Measurements from ENCODE around the gene CHRM1. TPM values are rescaled to one million over a fixed set of nuclear protein-coding genes. Genes with fewer than 3 reads are reported as not detected.

Gene CHRM1
- polyA plus RNA-seq, 3 donors from 2014 or later: not detected

- Mint-ChIP-seq H3K4me1 (no peaks in the 10 kb centered on the region), H3K9me3 (peaks cover 0 to 1% (median 0%) of the 10 kb centered on the region in 6 donors), H3K27ac (no peak overlapping the region), H3K27me3 (ENCODE audit: low read depth in 3 of 3) (peaks cover 1 to 15% (median 5%) of the 10 kb centered on the region in 3 donors), H3K4me3 (no peak overlapping the region), H3K36me3 (no peaks in the 10 kb centered on the region)
- no peak for DNase-seq
These were observed 12.8 kb upstream of the CHRM1 start for GRCh38 chr11:62933750-62934495.

- H3K4me3 Mint-ChIP-seq: no peak overlapping the region
- no peaks in the 10 kb centered on the region for H3K4me1 Mint-ChIP-seq
- H3K36me3 Mint-ChIP-seq: no peaks in the 10 kb centered on the region
- DNase-seq: no peak
- H3K27ac Mint-ChIP-seq: no peak overlapping the region
- peaks cover 0 to 1% (median 0%) of the 10 kb centered on the region in 6 donors for H3K9me3 Mint-ChIP-seq
- peaks cover 1 to 17% (median 9%) of the 10 kb centered on the region in 3 donors for H3K27me3 Mint-ChIP-seq (ENCODE audit: low read depth in 3 of 3)
These were observed 12.1 kb upstream of the CHRM1 start for GRCh38 chr11:62933285-62933684.

- H3K4me3 Mint-ChIP-seq: no peak overlapping the region
- H3K9me3 Mint-ChIP-seq: no peaks in the 10 kb centered on the region
- no peaks in the 10 kb centered on the region for H3K36me3 Mint-ChIP-seq
- no peak for DNase-seq
- H3K27me3 Mint-ChIP-seq (ENCODE audit: low read depth in 3 of 3): peaks cover 6 to 26% (median 8%) of the 10 kb centered on the region in 3 donors
- no peak overlapping the region for H3K27ac Mint-ChIP-seq
- H3K4me1 Mint-ChIP-seq: peaks cover 0 to 4% of the 10 kb centered on the region in 2 donors
These were observed 10.5 kb upstream of the CHRM1 start for GRCh38 chr11:62931499-62932278.

GRCh38 chr11:62930666-62931065, 9.5 kb upstream of the CHRM1 start:
- Mint-ChIP-seq H3K36me3 (no peaks in the 10 kb centered on the region), H3K4me1 (peaks cover 8% of the 10 kb centered on the region in 2 donors), H3K27ac (no peak overlapping the region), H3K4me3 (no peak overlapping the region), H3K9me3 (no peaks in the 10 kb centered on the region), H3K27me3 (ENCODE audit: low read depth in 3 of 3) (peaks cover 7 to 31% (median 11%) of the 10 kb centered on the region in 3 donors)
- no peak for DNase-seq

GRCh38 chr11:62930157-62930556, 9.0 kb upstream of the CHRM1 start:
- H3K4me3 Mint-ChIP-seq: no peak overlapping the region
- no peak for DNase-seq
- H3K9me3 Mint-ChIP-seq: no peaks in the 10 kb centered on the region
- no peak overlapping the region for H3K27ac Mint-ChIP-seq
- peaks cover 8 to 36% (median 15%) of the 10 kb centered on the region in 3 donors for H3K27me3 Mint-ChIP-seq (ENCODE audit: low read depth in 3 of 3)
- peaks cover 10 to 13% of the 10 kb centered on the region in 2 donors for H3K4me1 Mint-ChIP-seq
- no peaks in the 10 kb centered on the region for H3K36me3 Mint-ChIP-seq

- H3K9me3 Mint-ChIP-seq: no peaks in the 10 kb centered on the region
- H3K27me3 Mint-ChIP-seq (ENCODE audit: low read depth in 3 of 3): peaks cover 12 to 46% (median 23%) of the 10 kb centered on the region in 3 donors
- H3K4me3 Mint-ChIP-seq: no peak overlapping the region
These were observed 6.8 kb upstream of the CHRM1 start for GRCh38 chr11:62928011-62928410.

GRCh38 chr11:62926680-62927455, 5.7 kb upstream of the CHRM1 start:
- Mint-ChIP-seq H3K27ac (no peak overlapping the region), H3K9me3 (no peaks in the 10 kb centered on the region), H3K36me3 (no peaks in the 10 kb centered on the region), H3K4me1 (peaks cover 14 to 23% of the 10 kb centered on the region in 2 donors), H3K27me3 (ENCODE audit: low read depth in 3 of 3) (peaks cover 12 to 51% (median 25%) of the 10 kb centered on the region in 3 donors), H3K4me3 (no peak overlapping the region)
- no peak for DNase-seq

More at GRCh38 chr11:62928011-62928410, 6.8 kb upstream of the CHRM1 start:
- Mint-ChIP-seq H3K4me1 (peaks cover 14 to 23% of the 10 kb centered on the region in 2 donors), H3K27ac (no peak overlapping the region), H3K36me3 (no peaks in the 10 kb centered on the region)
- no peak for DNase-seq

- peak overlapping the region; percentile 10 to 62 (median 36) for H3K4me3 Mint-ChIP-seq
- H3K4me1 Mint-ChIP-seq: peaks cover 14 to 23% of the 10 kb centered on the region in 2 donors
- H3K36me3 Mint-ChIP-seq: no peaks in the 10 kb centered on the region
- peaks cover 12 to 49% (median 25%) of the 10 kb centered on the region in 3 donors for H3K27me3 Mint-ChIP-seq (ENCODE audit: low read depth in 3 of 3)
- H3K9me3 Mint-ChIP-seq: no peaks in the 10 kb centered on the region
- H3K27ac Mint-ChIP-seq: no peak overlapping the region
- no peak for DNase-seq
These were observed 4.8 kb upstream of the CHRM1 start for GRCh38 chr11:62925745-62926679.

- H3K4me1 Mint-ChIP-seq: peaks cover 14 to 23% of the 10 kb centered on the region in 2 donors
- H3K36me3 Mint-ChIP-seq: no peaks in the 10 kb centered on the region
- H3K4me3 Mint-ChIP-seq: peak overlapping the region; percentile 10 to 62 (median 36)
- peaks cover 12 to 49% (median 25%) of the 10 kb centered on the region in 3 donors for H3K27me3 Mint-ChIP-seq (ENCODE audit: low read depth in 3 of 3)
- H3K27ac Mint-ChIP-seq: no peak overlapping the region
- no peak for DNase-seq
- H3K9me3 Mint-ChIP-seq: no peaks in the 10 kb centered on the region
These were observed 4.1 kb upstream of the CHRM1 start for GRCh38 chr11:62925308-62925707.

- H3K4me3 Mint-ChIP-seq: peak overlapping the region; percentile 45 to 67 (median 57)
- H3K4me1 Mint-ChIP-seq: peaks cover 14 to 23% of the 10 kb centered on the region in 2 donors
- no peaks in the 10 kb centered on the region for H3K36me3 Mint-ChIP-seq
- no peak for DNase-seq
- H3K27me3 Mint-ChIP-seq (ENCODE audit: low read depth in 3 of 3): peaks cover 10 to 40% (median 20%) of the 10 kb centered on the region in 3 donors
- H3K27ac Mint-ChIP-seq: no peak overlapping the region
- H3K9me3 Mint-ChIP-seq: no peaks in the 10 kb centered on the region
These were observed 2.6 kb upstream of the CHRM1 start for GRCh38 chr11:62923601-62924411.

GRCh38 chr11:62922653-62923431, 1.7 kb upstream of the CHRM1 start:
- peaks cover 10 to 39% (median 17%) of the 10 kb centered on the region in 3 donors for H3K27me3 Mint-ChIP-seq (ENCODE audit: low read depth in 3 of 3)
- DNase-seq: no peak
- H3K9me3 Mint-ChIP-seq: no peaks in the 10 kb centered on the region

More at GRCh38 chr11:62922653-62923431, 1.7 kb upstream of the CHRM1 start:
- Mint-ChIP-seq H3K4me1 (peaks cover 14 to 23% of the 10 kb centered on the region in 2 donors), H3K27ac (no peak overlapping the region), H3K36me3 (no peaks in the 10 kb centered on the region), H3K4me3 (peak overlapping the region in 3 of 5 donors; percentile 18 to 47 (median 41))

All from immature natural killer cell (primary cell).